Breast epithelium (tissue), 3 donors: ENCODE measurements around the gene THSD4.

ENCODE experiments used
- CTCF ChIP-seq, 3 donors: fragments of 450-650 bp; IDR thresholded peaks; one replicate each; pipeline ENCODE4 v1.5.1; 2016 to 2017; ENCODE audit warnings: antibody characterized with exemption in 3 of 3, mild to moderate bottlenecking in 3 of 3, moderate library complexity in 3 of 3
- POLR2AphosphoS5 ChIP-seq, 3 donors: sonication (generic); formaldehyde crosslinking; IDR thresholded peaks; one replicate each; pipeline ENCODE4 v1.6.1; 2017; ENCODE audit warnings: antibody characterized with exemption in 3 of 3

DNA sequence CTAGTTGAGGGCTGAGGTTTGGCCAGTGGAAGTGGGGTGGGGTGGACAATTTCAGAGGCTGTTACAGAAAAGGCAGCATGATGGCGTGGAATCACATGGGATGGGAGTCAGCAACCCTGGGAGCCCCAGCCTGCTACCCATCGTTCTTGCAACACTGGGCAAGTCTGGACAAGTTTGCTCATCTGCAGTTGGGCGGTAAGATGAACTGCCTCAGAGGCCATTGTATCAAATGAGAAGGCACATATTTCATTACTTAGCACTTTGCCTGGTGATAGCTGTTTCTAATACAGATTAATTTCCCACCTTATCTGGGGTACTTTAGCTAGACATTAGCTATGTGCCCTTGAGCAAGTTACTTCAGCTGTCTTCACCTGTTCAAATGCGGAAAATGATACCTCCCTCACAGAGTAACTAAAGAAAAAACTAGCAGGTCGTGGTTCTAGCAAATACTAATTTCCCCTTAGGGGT is 248.9 kb downstream of the THSD4 start:
- TF ChIP-seq POLR2AphosphoS5 (IDR thresholded peaks at IDR 0.05) (no peak), CTCF (IDR thresholded peaks at IDR 0.05) (no peak)
